HFF-Myc (cell line): Measurements from ENCODE around the gene CLDN25.

ENCODE experiments used
- DNase-seq: peaks from one replicate; pipeline ENCODE4 v3.0.0-alpha.2; 2011; ENCODE audit warnings: low read depth; ENCODE audit errors: extremely low read depth
- H3K4me3 ChIP-seq: replicated peaks from 2 replicates; pipeline ENCODE4 v1.5.1; 2011; ENCODE audit warnings: low read depth, mild to moderate bottlenecking, control low read depth, low read length
- CTCF ChIP-seq: IDR thresholded peaks from 2 replicates; pipeline ENCODE4 v1.5.1; 2012; ENCODE audit warnings: mild to moderate bottlenecking, low read depth, low read length, control low read depth; ENCODE audit errors: missing control alignments

CLDN25 gene

GRCh38 chr11:113828191-113828590 is 48.6 kb downstream of the CLDN25 start:
- DNase-seq, result no peak
- TF ChIP-seq CTCF, result no peak
- H3K4me3 ChIP-seq, result no peak overlapping the region

- no peak overlapping the region for H3K4me3 ChIP-seq
- no peak for TF ChIP-seq CTCF
Measured at GRCh38 chr11:113829751-113830150, 50.2 kb downstream of the CLDN25 start.

More at GRCh38 chr11:113829751-113830150, 50.2 kb downstream of the CLDN25 start:
- no peak for DNase-seq
